HCT116 (cell line): ENCODE results near the gene GNA15. TPM values are rescaled to one million over a fixed set of nuclear protein-coding genes. Genes with fewer than 3 reads are reported as not detected.

Source experiments
- ATAC-seq: fragments of 200-7000 bp; cut with Tn5 transposase; 2 replicates; pipeline ENCODE4 v1.9.1; 2020; ENCODE audit warnings: mild to moderate bottlenecking, moderate library complexity
- BruUV-seq: library from RNA; stranded (reverse); fragments of 400-500 nt; replicated peaks from 2 replicates; lab custom pipeline; 2021; lab: Mats Ljungman, UMichigan
- CTCF ChIA-PET: fragments of 300-600 bp; sonication (Branson Sonifier 250); formaldehyde crosslinking; loops from one replicate; lab custom pipeline; 2021; ENCODE audit warnings: antibody characterized with exemption; lab: Charles Lee
- POLR2A ChIA-PET: fragments of 300-600, 350-600 bp; sonication (Branson Sonifier 250); formaldehyde crosslinking; loops from one replicate; lab custom pipeline; 2021; ENCODE audit warnings: antibody characterized with exemption; lab: Charles Lee
- RAD21 ChIA-PET, 2 experiments: fragments of 300-600 bp; sonication (Branson Sonifier 250); formaldehyde crosslinking; loops; one replicate each; lab custom pipeline; 2023; ENCODE audit warnings: low total read pairs in 2 of 2; ENCODE audit not compliant: uncharacterized antibody in 2 of 2, unreplicated experiment in 2 of 2, low non-redundant PET in 1 of 2; lab: Charles Lee
- DNase-seq: peaks from one replicate; pipeline ENCODE4 v3.0.0-alpha.2; 2010; ENCODE audit warnings: low read depth, low spot score
- H2AFZ ChIP-seq: fragments of 200-600 bp; shearing (Covaris generic), sonication (generic); 2 replicates; pipeline ENCODE4 v1.6.1; 2017; ENCODE audit warnings: low read depth, mixed run types, mixed read lengths, antibody characterized with exemption, low read length; ENCODE audit not compliant: poor library complexity, severe bottlenecking
- H3K27ac ChIP-seq: 2 replicates; pipeline ENCODE4 v1.5.1; 2012; ENCODE audit warnings: low read depth, low read length
- H3K27me3 ChIP-seq: fragments of 200-600 bp; sonication (generic); 2 replicates; pipeline ENCODE4 v1.6.1; 2016; ENCODE audit warnings: mixed run types, low read length, mixed read lengths; ENCODE audit not compliant: insufficient read depth
- H3K36me3 ChIP-seq, 2 experiments: fragments of 200-500 bp in 1 of 2; fragments of 200-600 bp in 1 of 2; sonication (Bioruptor generic) in 1 of 2; sonication (generic) in 1 of 2; 2 replicates each; pipeline versions ENCODE4 v1.5.1 to v1.6.1; 2014 to 2016; ENCODE audit warnings: low read length in 2 of 2, inconsistent platforms in 1 of 2, mixed read lengths in 1 of 2, mixed run types in 1 of 2; ENCODE audit not compliant: insufficient read depth in 2 of 2, control insufficient read depth in 1 of 2
- H3K4me1 ChIP-seq, 2 experiments: fragments of 200-600 bp in 1 of 2; sonication (generic) in 1 of 2; 2 replicates each; pipeline versions ENCODE4 v1.5.1 to v1.6.1; 2012 to 2017; ENCODE audit warnings: low read length in 2 of 2, inconsistent platforms in 1 of 2, mild to moderate bottlenecking in 1 of 2, mixed read lengths in 1 of 2, mixed run types in 1 of 2, moderate library complexity in 1 of 2; ENCODE audit not compliant: insufficient read depth in 2 of 2, control insufficient read depth in 1 of 2
- H3K4me2 ChIP-seq: fragments of 200-600 bp; sonication (generic); 2 replicates; pipeline ENCODE4 v1.6.1; 2017; ENCODE audit warnings: mixed run types, low read length, mixed read lengths
- H3K4me3 ChIP-seq, 2 experiments: fragments of 200-600 bp in 1 of 2; sonication (generic) in 1 of 2; replicated peaks in 1 of 2; 2 replicates each; pipeline ENCODE4 v1.5.1; 2011 to 2016; ENCODE audit warnings: low read length in 2 of 2, control low read depth in 1 of 2, low read depth in 1 of 2, mild to moderate bottlenecking in 1 of 2, mixed read lengths in 1 of 2, mixed run types in 1 of 2
- H3K79me2 ChIP-seq: fragments of 200-600 bp; sonication (generic); 2 replicates; pipeline ENCODE4 v1.6.1; 2017; ENCODE audit warnings: mild to moderate bottlenecking, mixed run types, low read length, moderate library complexity, mixed read lengths; ENCODE audit not compliant: insufficient read depth
- H3K9ac ChIP-seq: fragments of 200-600 bp; sonication (generic); 2 replicates; pipeline ENCODE4 v1.6.1; 2016; ENCODE audit warnings: low read length, mixed read lengths
- H3K9me2 ChIP-seq: fragments of 200-600 bp; sonication (generic), shearing (Covaris generic); 2 replicates; pipeline ENCODE4 v1.6.1; 2017; ENCODE audit warnings: mixed run types, mild to moderate bottlenecking, moderate library complexity; ENCODE audit not compliant: insufficient read depth
- H3K9me3 ChIP-seq, 2 experiments: fragments of 200-500 bp in 1 of 2; fragments of 200-600 bp in 1 of 2; sonication (Bioruptor generic) in 1 of 2; sonication (generic) in 1 of 2; 2 replicates each; pipeline ENCODE4 v1.6.1; 2014 to 2017; ENCODE audit warnings: low read length in 2 of 2, mixed read lengths in 2 of 2, inconsistent platforms in 1 of 2, low read depth in 1 of 2, mild to moderate bottlenecking in 1 of 2, mixed run types in 1 of 2, moderate library complexity in 1 of 2; ENCODE audit not compliant: control insufficient read depth in 1 of 2, insufficient read depth in 1 of 2
- H4K20me1 ChIP-seq: fragments of 200-600 bp; sonication (generic), shearing (Covaris generic); 2 replicates; pipeline ENCODE4 v1.6.1; 2017; ENCODE audit warnings: mixed run types, mild to moderate bottlenecking, moderate library complexity; ENCODE audit not compliant: insufficient read depth
- ATF3 ChIP-seq: IDR thresholded peaks from 2 replicates; pipeline ENCODE4 v1.6.1; 2012
- CBX3 ChIP-seq: IDR thresholded peaks from 2 replicates; pipeline ENCODE4 v1.6.1; 2012; ENCODE audit warnings: low read depth
- CTCF ChIP-seq, 3 experiments: fragments of 200-600 bp in 1 of 3; sonication (generic) in 1 of 3; IDR thresholded peaks in 2 of 3; conservative IDR thresholded peaks in 1 of 3; 2 replicates each; pipeline ENCODE4 v1.5.1; 2012 to 2017; ENCODE audit warnings: low read depth in 2 of 3, low read length in 2 of 3, antibody characterized with exemption in 1 of 3, borderline replicate concordance in 1 of 3, control low read depth in 1 of 3, mild to moderate bottlenecking in 1 of 3, mixed read lengths in 1 of 3, mixed run types in 1 of 3, moderate library complexity in 1 of 3; ENCODE audit not compliant: insufficient read depth in 1 of 3
- EGR1 ChIP-seq: IDR thresholded peaks from 2 replicates; pipeline ENCODE4 v1.6.1; 2012; ENCODE audit warnings: low read depth
- EZH2phosphoT487 ChIP-seq: fragments of 200-600 bp; IDR thresholded peaks from 2 replicates; pipeline ENCODE4 v1.6.1; 2018; ENCODE audit warnings: antibody characterized with exemption, borderline replicate concordance
- JUND ChIP-seq: IDR thresholded peaks from 2 replicates; pipeline ENCODE4 v1.6.1; 2012
- MAX ChIP-seq: IDR thresholded peaks from 2 replicates; pipeline ENCODE4 v1.6.1; 2012
- POLR2AphosphoS5 ChIP-seq: IDR thresholded peaks from 2 replicates; pipeline ENCODE4 v1.6.1; 2011; ENCODE audit warnings: mild to moderate bottlenecking, low read depth, low read length, moderate library complexity
- SIN3A ChIP-seq: IDR thresholded peaks from 2 replicates; pipeline ENCODE4 v1.6.1; 2012; ENCODE audit warnings: low read depth
- SRF ChIP-seq: IDR thresholded peaks from 2 replicates; pipeline ENCODE4 v1.6.1; 2012; ENCODE audit warnings: low read depth
- TCF7L2 ChIP-seq: IDR thresholded peaks from 2 replicates; pipeline ENCODE4 v1.7.0; 2011; ENCODE audit warnings: borderline replicate concordance, inconsistent platforms; ENCODE audit not compliant: insufficient read depth, insufficient read length; ENCODE audit errors: extremely low read depth
- YY1 ChIP-seq: IDR thresholded peaks from 2 replicates; pipeline ENCODE4 v1.6.1; 2011; ENCODE audit warnings: low read length, low read depth, moderate library complexity, mild to moderate bottlenecking; ENCODE audit not compliant: insufficient replicate concordance; ENCODE audit errors: extremely low read depth
- ZFX ChIP-seq: fragments of 450-650 bp; IDR thresholded peaks from 2 replicates; pipeline ENCODE4 v1.6.1; 2017
- ZNF274 ChIP-seq: fragments of 200-500 bp; sonication (Bioruptor generic); IDR thresholded peaks from 2 replicates; pipeline ENCODE4 v1.6.1; 2014; ENCODE audit warnings: mild to moderate bottlenecking, low read depth, low read length, inconsistent platforms
- intact Hi-C: fragments of 100-400 bp; cut with micrococcal nuclease; formaldehyde crosslinking; loops from 2 replicates; pipeline ENCODE4 v1.10.0; 2022
- total RNA-seq: library from RNA; stranded (reverse); gene quantifications from one replicate; pipeline ENCODE4 v1.2.1, GENCODE V29; 2021; ENCODE audit not compliant: unreplicated experiment

The GNA15 gene
- total RNA-seq, 1 experiment from 2014 or later, result 1.5 TPM

- no peak for TF ChIP-seq CTCF (IDR thresholded peaks at IDR 0.05 in 2 of 3, conservative IDR thresholded peaks at IDR 0.05 in 1 of 3; ENCODE audit: borderline replicate concordance in 1 of 3, insufficient read depth in 1 of 3, low read depth in 2 of 3, low read length in 2 of 3)
- no peak for TF ChIP-seq JUND
- no peak for TF ChIP-seq TCF7L2
Measured at GRCh38 chr19:3109491-3109890, 26.3 kb upstream of the GNA15 start (continued).

GRCh38 chr19:3110126-3110825, 25.6 kb upstream of the GNA15 start:
- H3K36me3 ChIP-seq, result no peaks in the 10 kb centered on the region; a peak in 1 of 4 replicates
- DNase-seq (no peak), ATAC-seq (no peak)
- no peak overlapping the region for H2AFZ ChIP-seq
- no peak overlapping the region for H3K27ac ChIP-seq
- H3K27me3 ChIP-seq, result no peaks in the 10 kb centered on the region
- H3K4me3 ChIP-seq, result no peak overlapping the region
- BruUV-seq, result no TSS peak
- no peaks in the 10 kb centered on the region for H4K20me1 ChIP-seq
- H3K4me2 ChIP-seq, result no peak overlapping the region
- ChIA-PET POLR2A (no interaction called here), RAD21 (no interaction called here), CTCF (interaction anchor here (1.9 kb wide), 1 partner anchor 462 kb away, joined by 4 read pairs; no protein-coding TSS in a partner anchor)
- H3K9ac ChIP-seq, result no peak overlapping the region
- no peaks in the 10 kb centered on the region for H3K4me1 ChIP-seq
- H3K9me3 ChIP-seq, result no peaks in the 10 kb centered on the region
- no peaks in the 10 kb centered on the region for H3K9me2 ChIP-seq
- intact Hi-C loops, result no loop called here
- H3K79me2 ChIP-seq, result peaks cover 69% of the 10 kb centered on the region
- TF ChIP-seq TCF7L2 (no peak), EGR1 (no peak), ZFX (no peak), MAX (no peak), CTCF (IDR thresholded peaks at IDR 0.05 in 2 of 3, conservative IDR thresholded peaks at IDR 0.05 in 1 of 3; ENCODE audit: borderline replicate concordance in 1 of 3, insufficient read depth in 1 of 3, low read depth in 2 of 3, low read length in 2 of 3) (no peak), YY1 (no peak), SRF (no peak), SIN3A (no peak), ZNF274 (no peak), POLR2AphosphoS5 (no peak), CBX3 (no peak), EZH2phosphoT487 (no peak), ATF3 (no peak)
